Motor neuron (in vitro differentiated cells): ENCODE results near the gene ARSJ. TPM values are rescaled to one million over a fixed set of nuclear protein-coding genes. Genes with fewer than 3 reads are reported as not detected.

Experiments
- ATAC-seq, 8 experiments: fragments of 200-7000 bp; cut with Tn5 transposase; replicated peaks in 6 of 8; 2 replicates each; pipeline ENCODE4 v1.8.0; 2021; ENCODE audit warnings: mild to moderate bottlenecking in 8 of 8, moderate library complexity in 8 of 8
- H3K27ac ChIP-seq, 2 donors: fragments of 250-450 bp; sonication (Bioruptor Pico); 2 replicates each; pipeline ENCODE4 v1.9.0; 2021; ENCODE audit warnings: antibody characterized with exemption in 2 of 2, mild to moderate bottlenecking in 2 of 2, moderate library complexity in 1 of 2
- H3K4me1 ChIP-seq, 2 donors: fragments of 250-450 bp; sonication (Bioruptor Pico); replicated peaks in 1 of 2; 2 replicates each; pipeline ENCODE4 v1.6.1; 2021; ENCODE audit warnings: antibody characterized with exemption in 2 of 2, mild to moderate bottlenecking in 2 of 2, moderate library complexity in 1 of 2
- H3K4me3 ChIP-seq, 5 donors: fragments of 250-450 bp; sonication (Bioruptor Pico); 2 replicates each; pipeline ENCODE4 v1.9.0; 2021; ENCODE audit warnings: antibody characterized with exemption in 5 of 5, mild to moderate bottlenecking in 5 of 5, moderate library complexity in 4 of 5
- WGBS, 10 experiments: fragments of 450-650 bp; shearing (Covaris generic); methylation state at CpG; one replicate each; pipeline ENCODE4 v1.0.0; 2022; 5-methylcytosine and 5-hydroxymethylcytosine counted together
- in situ Hi-C, 9 experiments: fragments of 400-800 bp; cut with MboI; loops; one replicate each; pipeline ENCODE4 v1.15.0; 2021; ENCODE audit warnings: low sequenced_read_pairs in 9 of 9, low pct_unique_long_range_greater_than_20kb in 2 of 9; ENCODE audit not compliant: unreplicated experiment in 9 of 9
- total RNA-seq, 8 experiments: library from RNA; unstranded; fragments of 300-600 nt; gene quantifications; 2 replicates each; pipeline versions ENCODE4 v1.2.3 to v1.2.4, GENCODE V29; 2022

Gene ARSJ
- total RNA-seq, 8 experiments from 2014 or later: 0.13 to 23.3 (median 2.0) TPM

DNA sequence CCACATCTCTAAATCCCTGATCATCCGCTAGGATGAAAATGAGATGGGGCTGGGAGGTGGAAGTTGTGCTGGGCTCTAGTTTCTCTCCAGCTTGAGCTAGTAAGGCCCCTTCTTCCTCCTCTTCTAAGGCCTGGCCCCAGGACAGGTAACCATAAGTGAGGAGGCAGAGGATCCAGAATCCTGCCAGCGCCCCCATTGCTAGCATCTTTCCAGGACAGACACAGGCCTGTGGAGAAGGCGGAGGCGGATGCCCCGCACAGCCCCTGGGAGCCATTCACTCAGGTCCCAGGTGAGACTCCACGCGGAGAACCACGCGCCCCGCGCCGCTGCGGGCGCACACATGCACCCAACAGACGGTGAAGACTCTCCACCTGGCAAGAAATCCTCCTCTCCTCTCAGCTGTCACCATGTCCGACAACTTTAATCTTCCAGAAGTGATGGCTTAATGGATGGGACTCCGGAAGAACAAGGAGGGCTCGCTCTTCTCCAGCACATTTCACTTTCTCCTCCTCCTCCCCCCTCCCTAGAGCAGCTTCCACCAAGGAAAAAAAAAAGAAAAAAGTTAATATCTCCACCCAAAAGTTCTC, 793 bp downstream of the ARSJ start:
- Histone ChIP-seq H3K4me3 (peak overlapping the region in 4 of 5 donors; percentile 37 to 48 (median 42)), H3K4me1 (no peaks in the 10 kb centered on the region), H3K27ac (no peak overlapping the region)
- ATAC-seq: peak in 4 of 8 experiments; percentile 3 to 12 (median 8)
- 1 to 100% (median 83%) methylated on average over 1 to 11 of the region's 18 CpGs; no CpG with 5 or more reads in 5 of the 10 experiments for WGBS, 10 experiments
- in situ Hi-C loops: no loop called here

DNA sequence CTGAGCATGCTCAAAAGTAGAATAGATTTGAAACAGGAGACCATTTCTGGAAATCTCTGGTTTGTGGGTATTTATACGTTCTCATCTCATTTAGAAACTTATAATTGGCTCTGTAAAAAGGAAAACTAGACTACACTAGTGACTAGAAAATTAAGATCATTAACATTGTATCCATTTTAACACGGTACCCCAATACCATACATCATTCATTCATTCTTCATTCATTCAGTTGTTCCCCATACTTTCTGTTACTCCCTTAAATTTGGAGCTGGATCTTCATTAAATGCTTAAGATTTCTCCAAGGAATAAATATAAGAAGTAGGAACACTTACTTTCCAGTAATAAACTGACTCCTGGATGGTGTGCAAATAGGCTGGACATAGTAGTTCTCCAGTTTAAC, 1.3 kb downstream of the ARSJ start:
- WGBS, 10 experiments: 0 to 100% (median 83%) methylated on average over 1 to 2 of the region's 2 CpGs
- Histone ChIP-seq H3K4me1 (no peaks in the 10 kb centered on the region), H3K4me3 (peak overlapping the region in 1 of 5 donors; percentile 48), H3K27ac (no peak overlapping the region)
- in situ Hi-C loops: no loop called here
- ATAC-seq: no peak

DNA sequence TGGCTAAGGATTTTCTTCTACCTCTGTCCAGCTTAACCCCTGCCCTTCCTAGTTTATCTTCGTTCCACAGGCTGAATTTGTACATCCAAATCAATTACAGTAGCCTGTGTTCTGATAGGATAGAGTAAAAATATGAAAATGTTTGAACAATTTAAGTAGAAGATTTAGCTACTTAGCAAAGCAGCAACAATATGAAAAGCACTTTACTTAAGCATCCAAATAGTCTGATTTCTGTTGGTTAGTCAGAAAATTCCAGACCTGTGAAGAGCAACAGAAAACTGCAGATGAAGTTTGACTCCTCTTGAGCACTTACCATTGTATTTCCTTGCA, 2.0 kb downstream of the ARSJ start:
- Histone ChIP-seq H3K27ac (no peak overlapping the region), H3K4me3 (peak overlapping the region in 1 of 5 donors; percentile 25), H3K4me1 (no peaks in the 10 kb centered on the region)
- no peak for ATAC-seq
- WGBS, 10 experiments: 60 to 86% (median 71%) methylated on average over 1 of the region's 1 CpG; no CpG with 5 or more reads in 5 of the 10 experiments
- in situ Hi-C loops: no loop called here

DNA sequence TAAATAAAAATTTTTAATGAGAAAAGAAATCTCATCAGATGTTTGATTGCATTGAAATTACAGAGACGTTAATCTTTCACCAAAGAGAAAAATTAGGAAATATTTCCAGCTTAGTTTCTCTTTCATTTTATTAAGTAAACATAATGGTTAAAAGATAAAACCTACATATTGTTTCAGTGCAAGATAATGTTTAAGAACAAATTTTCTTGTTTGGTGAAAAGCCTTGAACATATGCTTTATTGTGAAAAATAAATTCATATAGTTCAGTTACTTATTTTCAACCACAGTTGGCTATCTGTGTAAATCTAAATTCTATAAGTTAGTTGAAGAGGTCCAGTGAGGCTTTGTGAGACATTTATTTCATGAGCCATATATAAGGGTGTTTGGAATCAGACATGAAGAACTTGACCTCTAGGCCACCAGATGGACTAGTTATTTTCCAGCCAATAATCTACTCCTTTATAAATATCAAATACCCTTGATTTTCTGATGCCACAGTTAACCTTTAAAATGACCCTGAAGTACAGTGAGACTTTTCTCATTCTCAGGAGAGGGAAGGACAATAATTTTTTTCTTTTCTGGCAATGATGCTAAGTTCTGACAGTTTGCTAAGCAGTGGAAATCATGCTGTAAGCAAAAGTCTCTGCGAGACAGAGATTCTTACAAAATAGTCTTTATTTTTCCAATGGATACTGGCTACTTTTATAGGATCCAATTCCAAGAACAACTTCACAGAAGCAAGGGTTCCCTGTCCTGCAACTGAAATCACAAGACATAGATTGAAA, 2.5 kb downstream of the ARSJ start:
- peak overlapping the region in 1 of 5 donors; percentile 25 for H3K4me3 ChIP-seq
- in situ Hi-C loops: no loop called here
- H3K4me1 ChIP-seq: no peaks in the 10 kb centered on the region
- no peak for ATAC-seq
- WGBS, 10 experiments: 0 to 100% (median 76%) methylated on average over 1 to 2 of the region's 2 CpGs; no CpG with 5 or more reads in 1 of the 10 experiments
- no peak overlapping the region for H3K27ac ChIP-seq

DNA sequence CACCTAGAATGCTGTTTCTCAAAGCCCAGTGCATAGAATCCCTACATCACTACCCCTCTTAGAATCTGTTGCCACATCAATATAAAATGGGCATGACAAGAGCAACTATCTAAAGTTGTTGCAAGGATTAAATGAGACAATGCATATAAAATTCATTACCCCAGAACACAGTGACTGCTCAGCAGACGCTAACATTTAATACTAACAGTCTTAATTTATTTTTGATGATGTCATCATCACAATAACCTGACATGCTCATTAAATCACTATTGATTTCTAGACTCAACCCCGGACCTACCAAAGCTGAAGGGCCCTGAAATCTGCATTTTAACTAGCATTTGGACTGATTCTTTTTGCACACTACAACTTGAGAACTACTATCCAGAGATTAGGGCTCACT, 3.9 kb downstream of the ARSJ start:
- no peaks in the 10 kb centered on the region for H3K4me1 ChIP-seq
- no peak overlapping the region for H3K27ac ChIP-seq
- H3K4me3 ChIP-seq: peak overlapping the region in 1 of 5 donors; percentile 12
- in situ Hi-C loops: no loop called here
- 11 to 100% (median 75%) methylated on average over 1 to 2 of the region's 2 CpGs; no CpG with 5 or more reads in 3 of the 10 experiments for WGBS, 10 experiments
- ATAC-seq: no peak

- Histone ChIP-seq H3K4me1 (peaks cover 0 to 3% of the 10 kb centered on the region in 2 donors), H3K4me3 (no peak overlapping the region), H3K27ac (no peak overlapping the region)
- ATAC-seq: no peak
- in situ Hi-C loops: loop anchor here in 2 of 9 experiments (25.0 kb wide), 2 partner anchors 388 to 413 kb away; no protein-coding TSS in a partner anchor
Observed at GRCh38 chr4:113974467-113974866, 5.0 kb downstream of the ARSJ start.

DNA sequence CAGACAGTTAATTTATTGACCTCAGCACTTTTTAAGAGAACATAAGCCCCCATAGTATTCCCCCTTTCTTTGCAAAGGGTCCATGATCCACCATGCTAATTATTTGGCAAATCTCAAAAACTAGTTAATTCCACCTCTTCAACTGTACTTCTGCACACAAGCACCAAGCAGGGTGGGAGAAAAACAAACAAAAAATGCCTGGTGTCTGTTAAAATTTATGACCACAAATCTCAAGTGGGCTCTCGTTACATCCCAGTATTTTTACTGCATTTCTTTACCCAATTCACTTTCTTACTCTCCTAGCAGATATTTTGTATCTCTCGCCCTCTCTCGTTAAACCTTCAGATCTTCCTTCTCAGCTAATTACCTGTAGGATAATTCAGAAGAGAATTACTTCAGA, 6.1 kb downstream of the ARSJ start:
- Histone ChIP-seq H3K4me3 (no peak overlapping the region), H3K27ac (no peak overlapping the region), H3K4me1 (peaks cover 0 to 3% of the 10 kb centered on the region in 2 donors)
- ATAC-seq: no peak
- in situ Hi-C loops: loop anchor here in 2 of 9 experiments (25.0 kb wide), 2 partner anchors 389 to 414 kb away; no protein-coding TSS in a partner anchor
- 68 to 100% (median 97%) methylated on average over 1 to 3 of the region's 3 CpGs; no CpG with 5 or more reads in 1 of the 10 experiments for WGBS, 10 experiments

DNA sequence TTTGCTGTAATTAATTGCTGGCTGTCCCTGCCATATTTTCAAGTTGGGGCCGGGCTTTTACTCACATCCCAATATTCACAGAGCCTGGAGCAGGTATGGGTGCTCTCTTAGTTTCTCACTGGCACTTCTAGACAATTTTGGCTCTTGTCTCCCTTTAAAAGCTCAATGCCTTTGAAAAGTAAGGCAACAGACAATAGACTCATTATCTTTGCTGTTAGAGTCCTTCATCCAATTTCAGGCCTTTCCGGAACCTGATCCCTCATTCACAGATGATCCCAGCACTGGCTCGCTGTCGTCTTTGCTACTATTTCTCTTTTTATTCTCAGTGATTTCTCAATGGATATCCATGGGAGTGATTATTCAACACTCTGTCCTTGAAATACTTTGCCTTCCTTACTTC, 6.7 kb downstream of the ARSJ start:
- Histone ChIP-seq H3K4me1 (peaks cover 0 to 3% of the 10 kb centered on the region in 2 donors), H3K4me3 (no peak overlapping the region), H3K27ac (no peak overlapping the region)
- no peak for ATAC-seq
- in situ Hi-C loops: loop anchor here in 2 of 9 experiments (25.0 kb wide), 2 partner anchors 390 to 415 kb away; no protein-coding TSS in a partner anchor
- WGBS, 10 experiments: 70 to 100% (median 94%) methylated on average over 1 to 4 of the region's 4 CpGs; no CpG with 5 or more reads in 1 of the 10 experiments

DNA sequence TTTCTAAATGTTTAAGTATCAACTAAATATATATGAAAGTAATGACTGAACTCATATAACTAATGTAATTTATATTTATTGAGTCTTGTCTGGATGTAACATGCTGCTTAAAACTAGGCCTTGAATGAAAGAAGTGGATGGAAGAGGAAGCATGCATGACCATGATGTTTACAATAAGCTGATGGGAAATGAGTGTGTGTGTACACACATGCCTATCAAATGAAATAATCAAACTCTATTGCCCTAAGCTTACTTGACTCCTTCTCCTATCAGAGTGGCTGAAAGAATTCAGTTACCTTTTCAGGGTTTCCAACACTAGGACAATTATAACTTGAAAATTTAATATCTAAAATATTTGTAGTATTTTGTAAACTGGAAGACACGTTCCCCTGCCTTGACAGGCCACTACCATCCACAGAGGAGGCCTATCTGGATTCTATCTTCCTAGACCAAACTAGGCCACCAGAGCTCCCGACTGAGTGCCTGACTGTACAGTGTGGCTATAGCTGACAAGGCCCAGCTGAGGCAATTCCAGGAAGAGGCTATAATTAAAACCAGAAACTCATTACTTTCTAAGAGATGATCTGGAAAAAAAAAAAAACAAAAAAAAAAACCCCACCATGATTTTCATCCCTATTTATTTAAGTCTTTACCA, 7.6 kb downstream of the ARSJ start:
- no peak for ATAC-seq
- Histone ChIP-seq H3K4me3 (no peak overlapping the region), H3K4me1 (peaks cover 0 to 3% of the 10 kb centered on the region in 2 donors), H3K27ac (no peak overlapping the region)
- in situ Hi-C loops: loop anchor here in 2 of 9 experiments (25.0 kb wide), 2 partner anchors 390 to 415 kb away; no protein-coding TSS in a partner anchor
- 18 to 100% (median 86%) methylated on average over 1 to 2 of the region's 2 CpGs; no CpG with 5 or more reads in 3 of the 10 experiments for WGBS, 10 experiments

- 43 to 100% (median 85%) methylated on average over 1 of the region's 1 CpG; no CpG with 5 or more reads in 2 of the 10 experiments for WGBS, 10 experiments
- Histone ChIP-seq H3K4me1 (peaks cover 0 to 3% of the 10 kb centered on the region in 2 donors), H3K4me3 (no peak overlapping the region), H3K27ac (no peak overlapping the region)
- in situ Hi-C loops: loop anchor here in 2 of 9 experiments (25.0 kb wide), 2 partner anchors 392 to 417 kb away; no protein-coding TSS in a partner anchor
- ATAC-seq: peak in 4 of 8 experiments; percentile 39 to 73 (median 62)
Observed at GRCh38 chr4:113969709-113970334, 9.6 kb downstream of the ARSJ start.

DNA sequence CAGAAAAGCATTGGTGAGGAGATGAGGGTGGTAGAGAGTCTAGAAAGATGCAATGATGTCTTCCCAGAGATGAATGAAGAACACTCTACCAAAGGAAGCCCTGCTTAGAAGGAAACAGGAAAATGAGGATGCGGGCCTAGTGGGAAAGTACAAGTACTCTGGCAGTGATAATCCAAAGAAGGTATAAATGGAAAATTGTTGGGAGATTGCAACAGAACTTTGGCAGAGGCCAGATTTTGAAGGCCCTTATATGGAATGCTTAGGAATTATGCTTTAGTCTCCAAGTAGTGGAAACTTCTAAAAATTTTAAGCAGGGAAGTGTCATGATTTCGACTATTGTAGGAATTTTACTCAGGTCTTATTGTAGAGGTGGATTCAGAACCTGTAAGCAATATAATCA, 11.0 kb downstream of the ARSJ start:
- Histone ChIP-seq H3K4me1 (peaks cover 0 to 3% of the 10 kb centered on the region in 2 donors), H3K4me3 (no peak overlapping the region), H3K27ac (no peak overlapping the region)
- WGBS, 10 experiments: 60 to 100% (median 95%) methylated on average over 1 to 2 of the region's 2 CpGs; no CpG with 5 or more reads in 1 of the 10 experiments
- in situ Hi-C loops: loop anchor here in 2 of 9 experiments (25.0 kb wide), 2 partner anchors 394 to 419 kb away; no protein-coding TSS in a partner anchor
- no peak for ATAC-seq

DNA sequence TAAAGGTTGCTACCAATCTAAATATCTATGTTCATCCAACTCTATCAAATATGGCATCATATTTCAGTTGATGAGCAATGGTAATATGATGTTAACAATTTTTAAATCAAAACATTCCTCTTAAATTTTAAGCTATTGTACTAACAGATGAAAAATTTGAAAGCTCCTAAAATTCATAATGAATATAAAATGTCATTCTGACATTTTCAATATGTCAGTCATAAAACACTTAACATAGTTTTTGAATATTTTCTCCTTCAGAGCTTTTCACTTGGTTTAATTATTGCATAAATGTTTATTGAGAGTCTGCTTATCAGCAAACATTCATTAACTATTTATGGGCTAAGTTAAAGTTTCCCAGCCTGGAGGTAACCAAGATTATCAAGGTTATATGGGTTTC, 11.8 kb downstream of the ARSJ start:
- in situ Hi-C loops: loop anchor here in 2 of 9 experiments (25.0 kb wide), 2 partner anchors 395 to 420 kb away; no protein-coding TSS in a partner anchor
- ATAC-seq: no peak
- Histone ChIP-seq H3K4me1 (peaks cover 0 to 3% of the 10 kb centered on the region in 2 donors), H3K4me3 (no peak overlapping the region), H3K27ac (no peak overlapping the region)
